Spinal cord (tissue), 10 donors: ENCODE measurements around the gene OR8G1. TPM values are rescaled to one million over a fixed set of nuclear protein-coding genes. Genes with fewer than 3 reads are reported as not detected.

Experiments
- DNase-seq, 6 donors: peaks; one replicate each; pipeline versions ENCODE4 v3.0.0 to v3.0.0-alpha.2; 2013 to 2015; ENCODE audit warnings: low spot score in 6 of 6, low read depth in 4 of 6
- H3K27ac ChIP-seq: one replicate; pipeline ENCODE4 v1.5.1; 2013; ENCODE audit warnings: low read depth, low read length, control low read depth
- H3K27me3 ChIP-seq: one replicate; pipeline ENCODE4 v1.6.1; 2013; ENCODE audit warnings: low read length; ENCODE audit not compliant: control insufficient read depth, insufficient read depth
- H3K36me3 ChIP-seq: one replicate; pipeline ENCODE4 v1.6.1; 2013; ENCODE audit warnings: low read length; ENCODE audit not compliant: control insufficient read depth, insufficient read depth
- H3K4me1 ChIP-seq: one replicate; pipeline ENCODE4 v1.6.1; 2013; ENCODE audit warnings: low read length; ENCODE audit not compliant: control insufficient read depth, insufficient read depth
- H3K4me3 ChIP-seq: one replicate; pipeline ENCODE4 v1.5.1; 2013; ENCODE audit warnings: low read depth, low read length, control low read depth
- H3K9me3 ChIP-seq: one replicate; pipeline ENCODE4 v1.6.1; 2013; ENCODE audit warnings: low read length; ENCODE audit not compliant: control insufficient read depth, insufficient read depth
- WGBS: methylation state at CpG from one replicate; pipeline ENCODE4 v1.1.5; 2013; ENCODE audit warnings: missing lambda C conversion rate; ENCODE audit not compliant: insufficient coverage; 5-methylcytosine and 5-hydroxymethylcytosine counted together
- polyA plus RNA-seq, 2 donors: library from polyadenylated mRNA; unstranded; fragments of 120-200 nt; gene quantifications; one replicate each; pipeline ENCODE4 v1.2.1, GENCODE V29; 2013; ENCODE audit not compliant: insufficient read length in 2 of 2
- total RNA-seq, 2 donors: library from RNA; depleted of rRNA in 1 of 2; stranded (reverse); fragments of 120-200 nt in 1 of 2; fragments of >200 nt in 1 of 2; gene quantifications; one replicate each; pipeline versions ENCODE4 v1.2.3 to v1.2.4, GENCODE V29; 2013 to 2014
- donor health status: healthy.

Gene OR8G1
- total and polyA plus RNA-seq, 4 donors = not detected

DNA sequence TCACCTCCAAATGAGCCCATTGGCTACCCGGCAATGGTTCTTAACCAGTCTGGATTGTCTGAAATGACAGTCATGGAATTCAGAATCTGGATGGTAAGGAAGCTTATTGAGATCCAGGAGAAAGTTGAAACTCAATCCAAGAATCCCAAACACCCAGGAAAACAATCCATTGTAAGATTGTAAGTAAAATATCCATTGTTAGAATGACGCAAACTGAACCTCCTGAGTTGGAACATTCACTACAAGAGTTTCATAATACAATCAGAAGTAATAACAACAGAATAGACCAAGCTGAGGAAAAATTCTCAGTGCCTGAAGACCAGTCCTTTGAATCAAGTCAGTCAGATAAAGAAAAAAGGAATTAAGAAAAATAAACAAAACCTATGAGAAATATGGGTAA, 37.4 kb downstream of the OR8G1 start:
- Histone ChIP-seq H3K9me3 (no peaks in the 10 kb centered on the region), H3K4me1 (no peaks in the 10 kb centered on the region), H3K4me3 (no peak overlapping the region), H3K27ac (no peak overlapping the region), H3K36me3 (no peaks in the 10 kb centered on the region), H3K27me3 (no peaks in the 10 kb centered on the region)
- DNase-seq = no peak
- WGBS = no CpG with 5 or more reads among the region's 2 CpGs

GRCh38 chr11:124285610-124286344, 44.9 kb downstream of the OR8G1 start:
- no CpG with 5 or more reads among the region's 3 CpGs for WGBS
- Histone ChIP-seq H3K27me3 (no peaks in the 10 kb centered on the region), H3K27ac (no peak overlapping the region), H3K4me3 (no peak overlapping the region), H3K9me3 (peaks cover 1% of the 10 kb centered on the region), H3K36me3 (no peaks in the 10 kb centered on the region), H3K4me1 (no peaks in the 10 kb centered on the region)
- DNase-seq = peak in 1 of 6 donors; percentile 79

- no peak for DNase-seq
- H3K36me3 ChIP-seq = no peaks in the 10 kb centered on the region
- no CpG with 5 or more reads among the region's 1 CpG for WGBS
These were observed 53.8 kb downstream of the OR8G1 start for GRCh38 chr11:124294687-124295086.

GRCh38 chr11:124296016-124296415, 55.1 kb downstream of the OR8G1 start:
- Histone ChIP-seq H3K4me1 (no peaks in the 10 kb centered on the region), H3K9me3 (no peaks in the 10 kb centered on the region), H3K27me3 (no peaks in the 10 kb centered on the region), H3K4me3 (no peak overlapping the region), H3K36me3 (no peaks in the 10 kb centered on the region), H3K27ac (no peak overlapping the region)
- no peak for DNase-seq

More at GRCh38 chr11:124294687-124295086, 53.8 kb downstream of the OR8G1 start:
- H3K9me3 ChIP-seq = peaks cover 2% of the 10 kb centered on the region
- H3K4me1 ChIP-seq = no peaks in the 10 kb centered on the region
- no peaks in the 10 kb centered on the region for H3K27me3 ChIP-seq
- H3K4me3 ChIP-seq = no peak overlapping the region
- H3K27ac ChIP-seq = no peak overlapping the region

- no peaks in the 10 kb centered on the region for H3K36me3 ChIP-seq
- no peak for DNase-seq
- no peak overlapping the region for H3K4me3 ChIP-seq
- H3K27me3 ChIP-seq = no peaks in the 10 kb centered on the region
- no peaks in the 10 kb centered on the region for H3K4me1 ChIP-seq
- 83% methylated on average over 1 of the region's 4 CpGs for WGBS
- no peak overlapping the region for H3K27ac ChIP-seq
- no peaks in the 10 kb centered on the region for H3K9me3 ChIP-seq
These were observed 57.0 kb downstream of the OR8G1 start for GRCh38 chr11:124297921-124298320.

DNA sequence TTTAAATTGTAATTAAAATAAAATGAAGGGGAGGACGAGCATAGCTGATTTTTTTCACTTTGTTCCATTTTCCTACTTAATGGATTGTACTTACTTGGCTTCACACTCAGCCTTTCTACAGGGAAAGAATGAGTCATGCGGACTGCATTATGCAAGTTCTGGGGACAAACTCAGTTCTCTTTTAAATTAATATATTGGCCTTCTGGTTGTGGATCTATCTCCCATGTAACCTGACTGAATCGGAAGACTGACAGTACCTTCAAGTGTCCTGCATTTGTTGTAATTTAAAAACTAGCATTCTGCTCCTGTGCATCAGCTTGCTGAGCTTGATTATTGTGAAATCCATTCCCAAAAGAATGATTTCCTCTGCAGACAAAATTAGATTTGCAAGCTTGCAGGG, 60.7 kb downstream of the OR8G1 start:
- H3K4me1 ChIP-seq = no peaks in the 10 kb centered on the region
- no peaks in the 10 kb centered on the region for H3K9me3 ChIP-seq
- DNase-seq = peak in 3 of 6 donors; percentile 0 to 76 (median 3)
- H3K27me3 ChIP-seq = no peaks in the 10 kb centered on the region
- no peak overlapping the region for H3K27ac ChIP-seq
- no peaks in the 10 kb centered on the region for H3K36me3 ChIP-seq
- WGBS = no CpG with 5 or more reads among the region's 3 CpGs
- H3K4me3 ChIP-seq = no peak overlapping the region

GRCh38 chr11:124302347-124303125, 61.6 kb downstream of the OR8G1 start:
- no CpG with 5 or more reads among the region's 3 CpGs for WGBS
- H3K36me3 ChIP-seq = no peaks in the 10 kb centered on the region

More at GRCh38 chr11:124302347-124303125, 61.6 kb downstream of the OR8G1 start:
- peak in 1 of 6 donors; percentile 5 for DNase-seq
- H3K27ac ChIP-seq = no peak overlapping the region
- H3K27me3 ChIP-seq = no peaks in the 10 kb centered on the region
- no peaks in the 10 kb centered on the region for H3K9me3 ChIP-seq
- H3K4me1 ChIP-seq = no peaks in the 10 kb centered on the region
- H3K4me3 ChIP-seq = no peak overlapping the region

Other genes with a start within 250 kb of the OR8G1 start
- not detected for gene OR10G6, start 245.9 kb upstream of the OR8G1 start, total RNA-seq
- not detected for gene OR10G6, start 245.9 kb upstream of the OR8G1 start, polyA plus RNA-seq
- gene OR10G4, start 228.1 kb upstream of the OR8G1 start, total RNA-seq = not detected
- not detected for gene OR10G4, start 228.1 kb upstream of the OR8G1 start, polyA plus RNA-seq
- gene OR10G9, start 218.1 kb upstream of the OR8G1 start, total RNA-seq = not detected
- gene OR10G9, start 218.1 kb upstream of the OR8G1 start, polyA plus RNA-seq = not detected
- not detected for gene OR10G8, start 214.3 kb upstream of the OR8G1 start, total RNA-seq
- not detected for gene OR10G8, start 214.3 kb upstream of the OR8G1 start, polyA plus RNA-seq
- gene OR10G7, start 199.8 kb upstream of the OR8G1 start, total RNA-seq = not detected
- not detected for gene OR10G7, start 199.8 kb upstream of the OR8G1 start, polyA plus RNA-seq
- gene VWA5A, start 125.6 kb upstream of the OR8G1 start, total RNA-seq = 10 to 100 TPM; 22.8 to 50.4 TPM
- gene VWA5A, start 125.6 kb upstream of the OR8G1 start, polyA plus RNA-seq = 10 to 100 TPM; 38.4 to 41.5 TPM
- gene OR10D3, start 57.8 kb upstream of the OR8G1 start, total RNA-seq = not detected
- not detected for gene OR10D3, start 57.8 kb upstream of the OR8G1 start, polyA plus RNA-seq
- gene OR8G5, start 15.3 kb downstream of the OR8G1 start, total RNA-seq = not detected
- not detected for gene OR8G5, start 15.3 kb downstream of the OR8G1 start, polyA plus RNA-seq
- not detected for gene OR8D1, start 72.9 kb downstream of the OR8G1 start, total RNA-seq
- not detected for gene OR8D1, start 72.9 kb downstream of the OR8G1 start, polyA plus RNA-seq
- not detected for gene OR8D2, start 79.1 kb downstream of the OR8G1 start, total RNA-seq
- gene OR8D2, start 79.1 kb downstream of the OR8G1 start, polyA plus RNA-seq = not detected
- gene OR8B2, start 143.4 kb downstream of the OR8G1 start, total RNA-seq = not detected
- gene OR8B2, start 143.4 kb downstream of the OR8G1 start, polyA plus RNA-seq = not detected
- not detected for gene OR8B3, start 157.9 kb downstream of the OR8G1 start, total RNA-seq
- not detected for gene OR8B3, start 157.9 kb downstream of the OR8G1 start, polyA plus RNA-seq
- not detected for gene OR8B4, start 183.8 kb downstream of the OR8G1 start, total RNA-seq
- not detected for gene OR8B4, start 183.8 kb downstream of the OR8G1 start, polyA plus RNA-seq
- gene OR8B8, start 204.6 kb downstream of the OR8G1 start, total RNA-seq = not detected
- not detected for gene OR8B8, start 204.6 kb downstream of the OR8G1 start, polyA plus RNA-seq